ENCODE data around the gene APLF.

APLF gene, protein sequence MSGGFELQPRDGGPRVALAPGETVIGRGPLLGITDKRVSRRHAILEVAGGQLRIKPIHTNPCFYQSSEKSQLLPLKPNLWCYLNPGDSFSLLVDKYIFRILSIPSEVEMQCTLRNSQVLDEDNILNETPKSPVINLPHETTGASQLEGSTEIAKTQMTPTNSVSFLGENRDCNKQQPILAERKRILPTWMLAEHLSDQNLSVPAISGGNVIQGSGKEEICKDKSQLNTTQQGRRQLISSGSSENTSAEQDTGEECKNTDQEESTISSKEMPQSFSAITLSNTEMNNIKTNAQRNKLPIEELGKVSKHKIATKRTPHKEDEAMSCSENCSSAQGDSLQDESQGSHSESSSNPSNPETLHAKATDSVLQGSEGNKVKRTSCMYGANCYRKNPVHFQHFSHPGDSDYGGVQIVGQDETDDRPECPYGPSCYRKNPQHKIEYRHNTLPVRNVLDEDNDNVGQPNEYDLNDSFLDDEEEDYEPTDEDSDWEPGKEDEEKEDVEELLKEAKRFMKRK

DNA sequence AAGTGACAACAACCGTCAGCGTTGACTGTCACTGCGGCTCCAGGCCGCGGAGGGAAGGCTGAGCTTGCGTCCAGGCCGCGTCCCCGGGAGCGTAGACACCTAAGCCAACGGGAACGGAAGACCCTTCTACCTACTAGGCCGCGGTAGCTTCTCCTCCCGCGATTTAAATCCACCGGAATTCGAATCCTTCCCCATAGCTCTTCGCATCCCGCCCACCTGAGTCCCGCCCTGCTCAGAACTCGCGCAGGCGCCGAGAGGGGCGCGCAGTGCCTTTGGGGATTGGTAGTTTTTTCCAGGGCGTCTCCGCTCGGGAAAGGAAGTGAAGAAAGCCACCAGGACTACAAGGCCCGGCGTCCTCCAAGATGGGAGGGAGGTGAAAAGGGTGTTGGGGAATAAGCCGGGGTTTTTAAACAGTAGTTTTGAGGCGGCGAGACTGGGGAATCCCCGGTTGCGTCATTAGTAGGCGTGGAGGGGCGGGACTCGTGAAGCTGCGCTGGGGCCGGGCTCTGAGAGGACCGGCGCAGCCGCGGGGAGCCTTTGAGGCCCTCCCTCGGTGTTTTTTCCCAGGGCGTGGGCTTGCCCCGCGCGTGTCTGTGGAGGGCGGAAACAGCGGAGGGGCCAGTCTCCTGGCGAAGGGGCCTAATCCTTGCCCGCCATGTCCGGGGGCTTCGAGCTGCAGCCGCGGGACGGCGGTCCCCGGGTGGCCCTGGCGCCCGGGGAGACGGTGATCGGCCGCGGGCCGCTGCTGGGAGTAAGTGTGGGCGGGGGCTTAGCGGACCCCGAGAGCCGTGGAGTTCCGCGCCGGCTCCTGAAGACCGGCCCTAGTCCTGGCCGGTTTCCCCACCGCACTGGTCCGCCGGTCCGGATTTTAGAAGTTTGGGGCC is at the start of gene APLF, which contains the start of gene FBXO48:
Gene APLF, plus strand, starts transcription at position 509 of the 884 bp plus-strand sequence. Its CDS starts 147 bp downstream, at position 656.
Gene FBXO48, minus strand, starts transcription at position 218 of the 884 bp plus-strand sequence. CDS start 2,149 bp downstream, outside the sequence.
- peak within 1 kb of the TSS; percentile 77 for H3K4me3 ChIP-seq (replicated peaks; ENCODE audit: low read depth, low read length)
- no peak for TF ChIP-seq CTCF (IDR thresholded peaks at IDR 0.05; ENCODE audit: low read depth, low read length, missing control alignments)
- peak; percentile 96 for DNase-seq (ENCODE audit: extremely low read depth, low read depth)

GRCh38 chr2:68417926-68418325 is 49.5 kb upstream of the APLF start:
- no peak for DNase-seq (ENCODE audit: extremely low read depth, low read depth)
- H3K4me3 ChIP-seq (replicated peaks; ENCODE audit: low read depth, low read length): no peak overlapping the region
- TF ChIP-seq CTCF (IDR thresholded peaks at IDR 0.05; ENCODE audit: low read depth, low read length, missing control alignments): no peak

DNA sequence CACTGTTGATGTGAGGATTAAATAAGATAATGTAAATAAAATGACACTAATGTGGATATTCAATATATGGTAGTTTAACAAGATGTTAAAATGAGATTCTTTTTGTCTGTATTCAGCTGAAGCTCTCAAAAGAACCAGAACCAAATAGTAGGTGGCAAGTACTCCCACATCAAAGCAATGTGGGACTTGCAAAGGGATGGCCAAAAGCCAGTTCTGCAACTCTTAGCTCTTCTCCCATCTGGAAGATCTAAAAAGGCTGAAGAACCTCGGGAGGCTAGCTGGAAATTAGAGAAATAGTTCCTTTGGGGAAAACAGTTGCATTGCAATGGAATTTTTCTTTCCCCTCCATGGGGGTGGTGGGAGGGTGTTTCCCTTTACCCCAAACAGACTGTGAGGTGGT is 49.0 kb upstream of the APLF start:
- no peak for DNase-seq (ENCODE audit: extremely low read depth, low read depth)
- no peak for TF ChIP-seq CTCF (IDR thresholded peaks at IDR 0.05; ENCODE audit: low read depth, low read length, missing control alignments)
- no peak overlapping the region for H3K4me3 ChIP-seq (replicated peaks; ENCODE audit: low read depth, low read length)

DNA sequence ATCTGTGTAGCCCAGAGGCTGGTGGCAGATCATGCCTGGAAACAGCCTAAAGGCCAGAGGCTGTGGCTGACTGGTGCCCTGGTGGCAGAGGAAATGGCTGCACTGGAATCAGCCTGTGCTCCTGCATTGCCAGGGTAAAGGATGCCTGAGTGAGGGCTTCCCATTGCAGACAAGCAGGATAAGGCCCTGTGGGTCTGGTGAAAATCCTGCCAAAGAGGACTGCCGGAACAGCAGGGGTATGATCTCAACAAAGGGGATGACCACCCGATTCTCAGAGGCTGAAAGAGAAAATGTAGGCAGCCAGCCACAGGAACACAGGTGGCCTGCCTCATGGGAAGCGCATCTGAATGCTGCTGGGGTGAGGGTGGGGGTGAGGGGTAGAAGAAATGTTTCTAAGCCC is 48.5 kb upstream of the APLF start:
- no peak for DNase-seq (ENCODE audit: extremely low read depth, low read depth)
- no peak for TF ChIP-seq CTCF (IDR thresholded peaks at IDR 0.05; ENCODE audit: low read depth, low read length, missing control alignments)
- H3K4me3 ChIP-seq (replicated peaks; ENCODE audit: low read depth, low read length): no peak overlapping the region

- no peak for TF ChIP-seq CTCF (IDR thresholded peaks at IDR 0.05; ENCODE audit: low read depth, low read length, missing control alignments)
- H3K4me3 ChIP-seq (replicated peaks; ENCODE audit: low read depth, low read length): no peak overlapping the region
- DNase-seq (ENCODE audit: extremely low read depth, low read depth): no peak
Observed at GRCh38 chr2:68420254-68420910, 47.0 kb upstream of the APLF start.

DNA sequence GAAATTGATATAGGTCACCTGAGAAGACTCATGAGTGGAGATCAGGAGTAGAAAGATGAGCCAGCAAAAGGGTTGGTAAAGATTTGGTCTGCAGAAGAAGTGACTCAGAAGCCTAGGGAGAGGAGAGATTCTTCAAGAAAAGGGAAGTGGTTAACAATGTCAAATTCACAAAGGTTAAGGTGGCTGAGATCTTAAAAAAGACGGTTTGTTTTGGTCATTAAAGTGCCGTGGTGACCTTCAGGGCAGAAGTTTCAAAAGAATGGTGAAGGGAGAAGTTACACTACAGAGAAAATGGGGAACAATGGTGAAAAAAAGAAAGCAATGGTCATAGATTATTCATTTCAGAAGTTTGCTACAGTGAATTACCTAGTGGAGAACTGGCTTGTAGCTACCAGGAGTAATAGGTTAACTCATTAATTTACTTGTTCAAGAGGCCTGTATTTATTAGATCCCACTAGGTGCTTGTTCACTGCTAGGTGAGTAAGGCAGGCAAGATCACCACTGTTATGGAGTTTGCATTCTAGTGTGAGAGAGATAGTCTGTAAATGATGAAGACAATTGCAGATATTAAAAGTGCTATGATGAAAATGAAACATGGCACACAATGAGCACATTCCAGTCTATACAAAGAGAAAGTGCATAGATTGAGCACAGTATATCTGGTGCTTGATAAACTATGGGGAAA is 43.3 kb upstream of the APLF start:
- TF ChIP-seq CTCF (IDR thresholded peaks at IDR 0.05; ENCODE audit: low read depth, low read length, missing control alignments): no peak
- no peak overlapping the region for H3K4me3 ChIP-seq (replicated peaks; ENCODE audit: low read depth, low read length)
- no peak for DNase-seq (ENCODE audit: extremely low read depth, low read depth)

Data from HFF-Myc (cell line).